Rectal smooth muscle tissue (tissue), 1 donor: Measurements from ENCODE around the gene HOXB13.

Source experiments
- H3K27ac ChIP-seq: one replicate; pipeline ENCODE4 v1.7.0; 2013; ENCODE audit warnings: low read depth, low read length, inconsistent platforms
- H3K27me3 ChIP-seq: one replicate; pipeline ENCODE4 v1.7.0; 2013; ENCODE audit warnings: low read length; ENCODE audit not compliant: control insufficient read depth, insufficient read depth
- H3K36me3 ChIP-seq: one replicate; pipeline ENCODE4 v1.7.0; 2013; ENCODE audit warnings: low read length; ENCODE audit not compliant: control insufficient read depth, insufficient read depth
- H3K4me1 ChIP-seq: one replicate; pipeline ENCODE4 v1.7.0; 2013; ENCODE audit warnings: low read length; ENCODE audit not compliant: control insufficient read depth, insufficient read depth
- H3K4me3 ChIP-seq: one replicate; pipeline ENCODE4 v1.7.0; 2013; ENCODE audit warnings: low read length
- H3K9ac ChIP-seq: one replicate; pipeline ENCODE4 v1.7.0; 2013; ENCODE audit warnings: low read length

Gene HOXB13

DNA sequence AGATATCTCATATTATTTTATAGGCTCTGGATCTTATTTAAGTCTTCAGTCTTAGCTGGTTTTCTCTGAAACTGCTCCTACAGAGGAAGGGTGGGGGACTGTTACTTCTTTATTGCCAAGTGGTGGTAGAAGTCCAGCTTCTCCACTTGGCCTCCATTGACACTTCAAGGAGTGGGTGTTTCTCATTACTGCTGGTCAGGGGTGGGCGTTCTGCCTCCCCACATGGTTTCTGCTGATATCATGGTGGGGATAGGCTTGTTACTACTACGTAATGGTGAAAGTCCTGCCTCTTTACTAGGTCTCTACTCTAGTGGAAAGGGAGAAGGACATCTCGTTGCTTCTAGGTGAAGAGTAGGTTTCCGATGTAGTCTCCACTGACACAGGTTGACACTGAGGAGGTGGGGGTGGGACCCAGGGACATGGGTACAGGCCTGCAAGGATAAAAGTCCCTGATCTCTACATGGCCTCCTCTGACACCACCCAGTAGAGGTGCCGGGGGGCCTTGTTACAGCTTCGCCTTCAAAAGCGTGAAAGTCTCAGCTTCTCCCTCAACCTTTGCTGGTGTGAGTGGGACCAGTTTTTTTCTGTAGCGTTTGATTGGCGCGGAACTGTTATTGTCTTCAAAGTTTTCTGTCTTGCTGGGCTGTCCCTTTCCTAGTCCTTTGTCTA lies 26.6 kb downstream of the HOXB13 start:
- H3K36me3 ChIP-seq = no peaks in the 10 kb centered on the region
- no peak overlapping the region for H3K9ac ChIP-seq
- H3K4me3 ChIP-seq = no peak overlapping the region
- no peaks in the 10 kb centered on the region for H3K27me3 ChIP-seq
- H3K27ac ChIP-seq = no peak overlapping the region
- H3K4me1 ChIP-seq = no peaks in the 10 kb centered on the region

DNA sequence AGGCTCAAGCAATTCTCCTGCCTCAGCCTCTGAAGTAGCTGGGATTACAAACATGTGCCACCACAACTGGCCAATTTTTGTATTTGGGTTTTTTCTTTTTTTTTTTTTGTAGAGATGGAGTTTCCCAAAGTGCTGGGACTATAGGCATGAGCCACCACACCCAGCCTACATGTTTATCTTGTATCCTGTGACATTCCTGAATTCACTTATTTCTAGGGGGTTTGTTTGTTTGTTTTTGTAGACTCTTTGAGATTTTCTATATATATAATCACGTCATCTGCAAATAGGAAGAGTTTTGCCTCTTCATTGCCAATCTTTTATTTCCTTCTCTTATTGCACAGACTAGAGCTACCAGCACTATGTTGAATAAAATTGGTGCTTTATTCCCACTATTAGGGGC lies 35.4 kb downstream of the HOXB13 start:
- no peaks in the 10 kb centered on the region for H3K4me1 ChIP-seq
- no peaks in the 10 kb centered on the region for H3K36me3 ChIP-seq
- no peak overlapping the region for H3K4me3 ChIP-seq
- H3K9ac ChIP-seq = no peak overlapping the region
- H3K27ac ChIP-seq = no peak overlapping the region
- no peaks in the 10 kb centered on the region for H3K27me3 ChIP-seq

DNA sequence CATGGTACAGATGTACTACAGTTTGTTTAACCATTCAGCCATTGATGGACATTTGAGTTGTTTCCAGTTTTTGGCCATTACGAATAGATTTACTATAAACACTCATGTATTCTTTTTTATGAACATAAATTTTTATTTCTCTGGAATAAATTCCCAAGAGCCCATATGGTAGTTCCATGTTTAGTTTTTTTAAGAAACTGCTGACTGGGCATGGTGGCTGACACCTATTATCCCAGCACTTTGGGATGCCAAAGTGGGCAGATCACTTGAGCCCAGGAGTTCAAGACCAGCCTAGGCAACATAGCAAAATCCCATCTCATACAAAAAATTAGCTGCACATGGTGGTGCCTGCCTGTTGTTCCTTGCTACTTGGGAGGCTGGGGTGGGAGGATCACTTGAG lies 36.5 kb downstream of the HOXB13 start:
- Histone ChIP-seq H3K36me3 (no peaks in the 10 kb centered on the region), H3K9ac (no peak overlapping the region), H3K4me1 (no peaks in the 10 kb centered on the region), H3K27ac (no peak overlapping the region), H3K4me3 (no peak overlapping the region), H3K27me3 (no peaks in the 10 kb centered on the region)

DNA sequence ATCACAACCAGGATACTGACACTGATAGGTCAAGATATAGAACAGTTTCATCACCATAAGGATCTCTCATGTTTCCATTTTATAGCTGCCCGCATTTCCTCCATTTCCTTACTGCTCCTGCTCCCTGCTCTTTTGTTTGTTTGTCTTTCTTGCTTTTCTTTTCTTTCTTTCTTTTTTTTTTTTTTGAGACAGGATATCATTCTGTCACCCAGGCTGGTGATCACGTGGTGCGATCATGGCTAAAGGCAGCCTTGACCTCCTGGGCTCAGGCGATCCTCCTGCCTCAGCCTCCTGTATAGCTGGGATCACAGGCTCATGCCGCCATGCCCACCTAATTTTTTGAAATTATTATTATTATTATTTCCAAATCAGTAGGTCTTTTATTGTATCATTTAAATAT lies 37.9 kb downstream of the HOXB13 start:
- Histone ChIP-seq H3K4me3 (no peak overlapping the region), H3K36me3 (no peaks in the 10 kb centered on the region), H3K9ac (no peak overlapping the region), H3K4me1 (no peaks in the 10 kb centered on the region), H3K27ac (no peak overlapping the region), H3K27me3 (no peaks in the 10 kb centered on the region)

DNA sequence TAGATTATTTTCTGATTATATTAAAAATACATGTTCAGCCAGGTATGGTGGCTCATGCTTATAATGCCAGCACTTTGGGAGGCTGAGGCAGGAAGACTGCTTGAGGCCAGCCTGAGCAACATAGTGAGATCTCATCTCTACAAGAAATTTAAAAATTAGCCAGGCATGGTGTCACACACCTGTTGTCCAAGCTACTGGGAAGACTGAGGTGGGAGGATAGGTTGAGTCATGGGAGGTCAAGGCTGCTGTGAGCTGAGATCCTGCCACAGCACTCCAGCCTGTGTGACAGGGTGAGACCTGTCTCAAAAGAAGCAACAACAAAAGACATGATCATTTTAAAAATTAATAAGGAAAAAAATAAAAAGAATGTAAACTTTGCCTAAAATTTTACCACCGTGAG lies 46.9 kb downstream of the HOXB13 start:
- no peak overlapping the region for H3K9ac ChIP-seq
- peaks cover 4% of the 10 kb centered on the region for H3K27me3 ChIP-seq
- no peaks in the 10 kb centered on the region for H3K36me3 ChIP-seq
- H3K4me1 ChIP-seq = no peaks in the 10 kb centered on the region
- H3K4me3 ChIP-seq = no peak overlapping the region
- H3K27ac ChIP-seq = no peak overlapping the region

DNA sequence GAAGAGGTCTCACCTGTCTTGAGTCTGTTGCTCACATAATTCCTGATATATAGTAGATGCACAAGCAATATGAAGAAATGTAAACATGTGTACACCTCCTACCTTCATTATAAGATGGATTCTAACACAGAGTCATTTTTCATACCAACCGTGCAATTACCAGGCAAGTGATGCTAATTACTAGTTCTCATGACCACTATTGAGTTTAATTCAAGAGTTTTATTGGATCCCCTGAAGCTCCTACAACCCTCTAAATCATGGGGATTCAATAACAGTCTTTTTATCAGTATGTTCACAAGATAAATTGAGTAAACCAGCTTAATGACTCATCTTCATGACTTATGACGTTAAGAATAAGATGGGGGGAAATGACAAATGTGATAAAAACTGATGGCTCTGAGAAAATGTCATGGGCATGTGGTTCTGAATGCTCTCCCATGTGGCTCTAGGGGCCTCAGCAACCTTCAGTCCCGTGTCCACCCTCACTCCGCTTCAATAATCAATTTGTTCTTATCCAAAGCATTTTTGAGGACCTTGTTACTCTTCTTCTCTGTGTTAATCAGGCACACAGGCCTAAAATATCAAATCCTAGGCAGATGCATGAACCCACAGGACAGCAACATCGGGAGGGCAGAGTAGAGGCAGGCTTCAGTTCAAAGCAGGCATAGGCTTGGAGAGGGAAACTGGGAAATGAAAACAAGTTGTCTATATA lies 49.0 kb downstream of the HOXB13 start:
- Histone ChIP-seq H3K4me1 (no peaks in the 10 kb centered on the region), H3K9ac (no peak overlapping the region)

DNA sequence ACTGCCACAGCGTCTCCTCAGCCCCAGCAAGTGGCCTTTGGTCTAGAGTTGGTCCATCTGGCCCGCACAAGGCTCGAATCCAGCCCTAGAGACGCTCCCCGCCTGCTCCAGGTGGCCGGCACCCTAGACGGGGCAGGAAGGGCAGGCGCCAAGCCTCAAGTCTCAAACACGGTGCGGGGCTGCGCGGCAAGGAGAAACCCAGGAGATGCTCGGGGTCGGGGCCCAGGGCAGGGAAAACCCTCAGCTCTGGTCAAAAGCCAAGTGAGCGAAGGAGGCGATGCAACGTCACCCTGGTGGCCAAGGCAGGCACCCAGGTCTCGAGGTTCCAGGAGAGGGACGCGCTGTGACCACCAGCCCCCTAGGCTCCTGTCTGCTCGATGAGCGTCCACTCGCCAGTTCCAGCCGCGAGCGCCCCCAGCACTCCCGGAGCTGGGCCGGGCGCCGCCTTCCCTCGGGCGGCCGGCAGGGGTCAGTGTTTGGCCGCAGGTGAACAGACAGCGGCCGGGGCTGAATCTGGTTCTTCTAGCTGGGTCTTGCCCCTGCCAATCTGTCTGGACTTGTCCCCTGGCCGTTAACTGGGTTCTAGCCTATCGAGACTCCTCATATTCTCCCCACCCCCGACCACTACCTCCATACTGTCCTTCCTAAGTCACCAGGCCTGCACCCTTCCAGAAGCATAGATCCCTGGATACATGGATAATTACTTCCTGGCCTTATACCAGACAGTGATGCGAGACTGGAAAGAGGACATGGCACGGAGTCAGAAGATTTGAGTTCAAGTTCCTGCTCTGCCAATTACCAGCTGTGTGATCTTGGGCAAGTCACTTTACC lies 50.2 kb downstream of the HOXB13 start:
- H3K9ac ChIP-seq = no peak overlapping the region
- H3K27me3 ChIP-seq = peaks cover 4% of the 10 kb centered on the region
- H3K4me3 ChIP-seq = peak overlapping the region; percentile 52

More for the DNA sequence above, 49.0 kb downstream of the HOXB13 start:
- Histone ChIP-seq H3K4me3 (no peak overlapping the region), H3K27ac (no peak overlapping the region), H3K27me3 (peaks cover 4% of the 10 kb centered on the region), H3K36me3 (no peaks in the 10 kb centered on the region)

DNA sequence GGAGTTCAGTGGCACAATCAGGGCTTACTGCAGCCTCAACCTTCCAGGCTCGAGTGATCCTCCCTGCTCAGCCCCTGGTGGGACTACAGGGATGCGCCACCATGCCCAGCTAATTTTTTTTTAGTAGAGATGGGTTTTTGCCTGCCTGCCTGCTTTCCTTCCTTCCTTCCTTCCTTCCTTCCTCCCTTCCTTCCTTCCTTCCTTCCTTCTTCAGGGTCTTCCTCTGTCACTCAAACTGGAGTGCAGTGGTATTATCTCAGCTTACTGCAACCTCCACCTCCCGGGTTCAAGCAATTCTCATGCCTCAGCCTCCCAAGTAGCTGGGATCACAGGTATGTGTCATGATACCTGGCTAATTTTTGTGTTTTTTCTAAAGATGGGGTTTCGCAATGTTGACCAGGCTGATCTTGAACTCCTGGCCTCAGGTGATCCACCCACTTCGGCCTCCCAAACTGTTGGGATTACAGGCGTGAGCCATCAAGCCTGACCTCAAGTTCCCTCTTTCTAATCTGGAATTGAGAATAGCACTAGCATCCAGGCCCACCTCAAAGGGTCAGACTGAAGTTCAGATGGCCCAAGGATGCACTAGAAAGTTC lies 51.5 kb downstream of the HOXB13 start:
- no peak overlapping the region for H3K27ac ChIP-seq
- H3K36me3 ChIP-seq = no peaks in the 10 kb centered on the region
- no peak overlapping the region for H3K4me3 ChIP-seq
- no peak overlapping the region for H3K9ac ChIP-seq
- peaks cover 4% of the 10 kb centered on the region for H3K27me3 ChIP-seq
- H3K4me1 ChIP-seq = no peaks in the 10 kb centered on the region

More for the DNA sequence above, 50.2 kb downstream of the HOXB13 start:
- H3K27ac ChIP-seq = no peak overlapping the region
- H3K36me3 ChIP-seq = no peaks in the 10 kb centered on the region
- no peaks in the 10 kb centered on the region for H3K4me1 ChIP-seq
